Transverse colon (tissue), 4 donors: ENCODE results near the gene CREB5.

Experiments used
- EP300 ChIP-seq: sonication (generic); formaldehyde crosslinking; IDR thresholded peaks from one replicate; pipeline ENCODE4 v1.6.1; 2017; ENCODE audit warnings: antibody characterized with exemption, low read depth
- POLR2A ChIP-seq: fragments of 450-650 bp; IDR thresholded peaks from one replicate; pipeline ENCODE4 v1.6.1; 2016; ENCODE audit warnings: antibody characterized with exemption, mild to moderate bottlenecking, moderate library complexity
- POLR2AphosphoS5 ChIP-seq, 3 donors: sonication (generic); formaldehyde crosslinking; IDR thresholded peaks; one replicate each; pipeline ENCODE4 v1.6.1; 2016; ENCODE audit warnings: antibody characterized with exemption in 3 of 3
- TF ChIP-seq, protein P1 (sequence below), 5 experiments: fragments of 200-600 bp in 3 of 5; fragments of 450-650 bp in 2 of 5; sonication (generic) in 3 of 5; IDR thresholded peaks; 1 replicate in 2 of 5; 2 replicates in 3 of 5; pipeline ENCODE4 v1.5.1; 2016 to 2017; ENCODE audit warnings: antibody characterized with exemption in 5 of 5, inconsistent platforms in 3 of 5, mild to moderate bottlenecking in 2 of 5, moderate library complexity in 1 of 5

DNA sequence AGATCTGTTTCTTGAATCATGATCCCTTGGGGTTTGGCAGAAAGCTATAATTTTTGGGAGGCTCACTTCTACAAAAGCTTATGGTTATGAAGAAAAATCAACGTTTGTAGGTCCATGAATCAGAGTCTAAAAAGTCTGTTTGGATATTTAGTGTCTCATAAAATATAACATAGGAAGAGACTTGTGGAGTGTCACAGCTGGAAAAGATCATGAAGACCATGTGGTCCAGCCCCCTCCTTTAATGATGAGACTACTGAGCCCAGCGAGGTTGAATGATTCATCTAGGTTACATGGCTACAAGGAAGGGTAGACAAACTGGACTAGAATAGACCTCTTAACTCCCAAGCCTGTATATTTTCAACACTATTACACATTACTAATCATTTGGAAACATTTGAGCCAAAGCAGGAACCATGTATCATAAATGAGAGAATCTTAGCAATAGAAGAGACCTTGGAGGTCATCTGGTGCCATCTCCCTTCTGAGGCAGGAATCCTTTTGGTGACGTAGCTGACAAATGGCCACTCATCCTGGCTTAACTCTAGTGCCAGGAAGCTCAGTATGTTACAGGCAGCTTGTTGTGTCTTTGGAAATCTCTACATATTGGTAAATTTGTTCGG, 152.5 kb downstream of the CREB5 start:
- TF ChIP-seq, protein P1, sequence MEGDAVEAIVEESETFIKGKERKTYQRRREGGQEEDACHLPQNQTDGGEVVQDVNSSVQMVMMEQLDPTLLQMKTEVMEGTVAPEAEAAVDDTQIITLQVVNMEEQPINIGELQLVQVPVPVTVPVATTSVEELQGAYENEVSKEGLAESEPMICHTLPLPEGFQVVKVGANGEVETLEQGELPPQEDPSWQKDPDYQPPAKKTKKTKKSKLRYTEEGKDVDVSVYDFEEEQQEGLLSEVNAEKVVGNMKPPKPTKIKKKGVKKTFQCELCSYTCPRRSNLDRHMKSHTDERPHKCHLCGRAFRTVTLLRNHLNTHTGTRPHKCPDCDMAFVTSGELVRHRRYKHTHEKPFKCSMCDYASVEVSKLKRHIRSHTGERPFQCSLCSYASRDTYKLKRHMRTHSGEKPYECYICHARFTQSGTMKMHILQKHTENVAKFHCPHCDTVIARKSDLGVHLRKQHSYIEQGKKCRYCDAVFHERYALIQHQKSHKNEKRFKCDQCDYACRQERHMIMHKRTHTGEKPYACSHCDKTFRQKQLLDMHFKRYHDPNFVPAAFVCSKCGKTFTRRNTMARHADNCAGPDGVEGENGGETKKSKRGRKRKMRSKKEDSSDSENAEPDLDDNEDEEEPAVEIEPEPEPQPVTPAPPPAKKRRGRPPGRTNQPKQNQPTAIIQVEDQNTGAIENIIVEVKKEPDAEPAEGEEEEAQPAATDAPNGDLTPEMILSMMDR (IDR thresholded peaks at IDR 0.05) = no peak
- TF ChIP-seq POLR2A (no peak), EP300 (no peak), POLR2AphosphoS5 (IDR thresholded peaks at IDR 0.05) (no peak)
